Measurements from ENCODE around the gene SFSWAP. TPM values are rescaled to one million over a fixed set of nuclear protein-coding genes. Genes with fewer than 3 reads are reported as not detected.

SFSWAP gene
- 13.0 and 19.2 TPM in 2 replicates for total RNA-seq

GRCh38 chr12:131710464-131711457, at the start of gene SFSWAP:
SFSWAP (plus strand) TSS chr12:131711090; CDS start chr12:131711230, 140 bp downstream.

GRCh38 chr12:131827961-131828534, 117.2 kb downstream of the SFSWAP start, which contains the start of gene MMP17:
MMP17 (plus strand) TSS chr12:131828393; CDS start chr12:131828495, 102 bp downstream.

Other genes with a start within 250 kb of the SFSWAP start
- 18.5 and 21.6 TPM in 2 replicates for gene MMP17, start 117.3 kb downstream of the SFSWAP start, total RNA-seq
- gene ULK1, start 183.5 kb downstream of the SFSWAP start, total RNA-seq: 14.5 and 18.0 TPM in 2 replicates
- gene PUS1, start 218.2 kb downstream of the SFSWAP start, total RNA-seq: 11.3 and 13.5 TPM in 2 replicates
- 7.2 and 10.3 TPM in 2 replicates for gene EP400, start 238.9 kb downstream of the SFSWAP start, total RNA-seq